Colonic mucosa (tissue), 4 donors: ENCODE results near the gene CAMK4. TPM values are rescaled to one million over a fixed set of nuclear protein-coding genes. Genes with fewer than 3 reads are reported as not detected.

Experiments used
- DNase-seq: peaks from one replicate; pipeline ENCODE4 v3.0.0-alpha.2; 2020
- H3K27ac ChIP-seq: fragments of 200-600 bp; one replicate; pipeline ENCODE4 v1.8.0; 2021
- H3K27me3 ChIP-seq: fragments of 200-600 bp; one replicate; pipeline ENCODE4 v1.8.0; 2021
- H3K36me3 ChIP-seq: fragments of 200-600 bp; one replicate; pipeline ENCODE4 v1.8.0; 2021
- H3K4me1 ChIP-seq: fragments of 200-600 bp; one replicate; pipeline ENCODE4 v1.8.0; 2021; ENCODE audit warnings: mild to moderate bottlenecking
- H3K4me3 ChIP-seq: fragments of 200-600 bp; one replicate; pipeline ENCODE4 v1.8.0; 2021
- H3K9ac ChIP-seq, 2 donors: one replicate each; pipeline ENCODE4 v1.7.0; 2013; ENCODE audit warnings: control low read depth in 2 of 2, low read depth in 2 of 2, low read length in 2 of 2
- H3K9me3 ChIP-seq: fragments of 200-600 bp; one replicate; pipeline ENCODE4 v1.8.0; 2021
- CTCF ChIP-seq: fragments of 200-600 bp; IDR thresholded peaks from one replicate; pipeline ENCODE4 v1.8.0; 2022; ENCODE audit warnings: antibody characterized with exemption, mild to moderate bottlenecking
- intact Hi-C: fragments of 100-400 bp; cut with DNase I; formaldehyde crosslinking; loops from one replicate; pipeline ENCODE4 v1.14.1; 2022
- total RNA-seq, 2 donors: library from RNA; stranded (reverse); fragmentation: NEBNext Ultra II Directional in 1 of 2; extraction: Animal tissue kit (Norgen Biotek cat#: 25700) in 1 of 2; gene quantifications; one replicate each; pipeline ENCODE4 v1.2.1, GENCODE V29; 2021
- donor health status: healthy.
- donor health status: DM: no; HTN: no; CAD: no.
- donor health status: DM: no; HTN: no; CAD: no.

The CAMK4 gene
- total RNA-seq, 2 donors from 2014 or later = 2.4 to 2.9 TPM

GRCh38 chr5:111528056-111528455 is 303.9 kb downstream of the CAMK4 start:
- H3K27ac ChIP-seq = no peak overlapping the region
- no peaks in the 10 kb centered on the region for H3K36me3 ChIP-seq
- intact Hi-C loops = no loop called here
- no peaks in the 10 kb centered on the region for H3K9me3 ChIP-seq
- no peak overlapping the region for H3K4me3 ChIP-seq
- no peak for DNase-seq
- H3K9ac ChIP-seq = no peak overlapping the region
- H3K27me3 ChIP-seq = no peaks in the 10 kb centered on the region
- no peak for TF ChIP-seq CTCF
- no peaks in the 10 kb centered on the region for H3K4me1 ChIP-seq

- Histone ChIP-seq H3K4me1 (no peaks in the 10 kb centered on the region), H3K9me3 (no peaks in the 10 kb centered on the region), H3K4me3 (no peak overlapping the region), H3K36me3 (no peaks in the 10 kb centered on the region), H3K9ac (no peak overlapping the region), H3K27ac (peak overlapping the region; percentile 20), H3K27me3 (no peaks in the 10 kb centered on the region)
- peak; percentile 54 for DNase-seq
- intact Hi-C loops = no loop called here
- TF ChIP-seq CTCF = no peak
Observed at GRCh38 chr5:111530298-111530740, 306.1 kb downstream of the CAMK4 start.

GRCh38 chr5:111532886-111533582 is 308.9 kb downstream of the CAMK4 start:
- H3K4me3 ChIP-seq = no peak overlapping the region
- intact Hi-C loops = no loop called here
- H3K9ac ChIP-seq = no peak overlapping the region
- no peak overlapping the region for H3K27ac ChIP-seq
- no peak for TF ChIP-seq CTCF
- H3K9me3 ChIP-seq = no peaks in the 10 kb centered on the region
- H3K36me3 ChIP-seq = no peaks in the 10 kb centered on the region
- H3K4me1 ChIP-seq = no peaks in the 10 kb centered on the region
- DNase-seq = no peak
- H3K27me3 ChIP-seq = no peaks in the 10 kb centered on the region

- H3K9me3 ChIP-seq = no peaks in the 10 kb centered on the region
- no peaks in the 10 kb centered on the region for H3K27me3 ChIP-seq
- DNase-seq = no peak
- H3K36me3 ChIP-seq = no peaks in the 10 kb centered on the region
- H3K9ac ChIP-seq = no peak overlapping the region
- no peak overlapping the region for H3K27ac ChIP-seq
- H3K4me3 ChIP-seq = no peak overlapping the region
- no peak for TF ChIP-seq CTCF
- no peaks in the 10 kb centered on the region for H3K4me1 ChIP-seq
- intact Hi-C loops = no loop called here
Observed at GRCh38 chr5:111535879-111536549, 311.8 kb downstream of the CAMK4 start.

- TF ChIP-seq CTCF = no peak
- intact Hi-C loops = no loop called here
- DNase-seq = no peak
- Histone ChIP-seq H3K27me3 (no peaks in the 10 kb centered on the region), H3K4me1 (no peaks in the 10 kb centered on the region), H3K4me3 (no peak overlapping the region), H3K27ac (no peak overlapping the region), H3K36me3 (no peaks in the 10 kb centered on the region), H3K9ac (no peak overlapping the region), H3K9me3 (no peaks in the 10 kb centered on the region)
Observed at GRCh38 chr5:111537141-111538024, 313.2 kb downstream of the CAMK4 start.
